DND-41 (cell line): Measurements from ENCODE around the gene LYRM4.

Experiments
- EZH2 ChIP-seq: IDR thresholded peaks from 3 replicates; pipeline ENCODE4 v1.6.1; 2012; ENCODE audit warnings: borderline replicate concordance, low read depth, mild to moderate bottlenecking, moderate library complexity, low read length, inconsistent platforms; ENCODE audit not compliant: severe bottlenecking
- TF ChIP-seq, protein P1 (sequence below): IDR thresholded peaks from 2 replicates; pipeline ENCODE4 v1.5.1; 2012; ENCODE audit warnings: borderline replicate concordance, low read length, moderate library complexity, mild to moderate bottlenecking; ENCODE audit not compliant: poor library complexity, severe bottlenecking; ENCODE audit errors: extremely low read depth

DNA sequence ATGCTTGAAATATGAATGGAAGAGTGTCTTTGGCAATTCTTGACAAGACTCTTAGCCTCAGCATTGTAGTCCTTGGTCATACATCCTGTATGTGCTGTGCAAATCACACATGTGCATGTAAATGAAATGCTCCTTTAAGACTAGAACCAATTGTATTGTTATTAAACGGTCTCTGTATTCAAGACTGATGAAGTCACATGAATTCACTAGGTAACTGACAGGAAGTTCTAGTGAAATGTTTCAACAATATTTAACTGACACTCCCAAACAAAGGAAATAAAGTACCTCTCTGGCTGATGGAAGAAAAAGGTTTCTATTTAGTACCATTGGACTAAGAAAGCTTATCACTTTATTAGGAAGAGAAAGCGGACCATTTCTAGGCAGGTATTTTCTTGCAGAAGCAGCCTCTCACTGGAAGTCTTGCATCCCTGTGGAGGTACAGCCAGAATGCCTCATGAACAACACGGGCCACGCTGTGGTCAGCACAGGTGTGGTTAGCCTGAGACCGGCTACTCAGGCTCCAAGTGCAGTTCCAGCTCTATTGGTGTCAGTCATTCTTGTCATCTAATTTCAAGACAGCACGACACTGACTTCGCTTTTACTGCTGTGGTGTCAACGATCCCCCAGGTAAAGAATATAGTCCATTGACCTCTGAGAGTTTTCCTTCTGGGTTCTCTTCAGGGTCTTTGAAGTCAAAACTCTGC is 158.3 kb downstream of the LYRM4 start:
- TF ChIP-seq, protein P1, sequence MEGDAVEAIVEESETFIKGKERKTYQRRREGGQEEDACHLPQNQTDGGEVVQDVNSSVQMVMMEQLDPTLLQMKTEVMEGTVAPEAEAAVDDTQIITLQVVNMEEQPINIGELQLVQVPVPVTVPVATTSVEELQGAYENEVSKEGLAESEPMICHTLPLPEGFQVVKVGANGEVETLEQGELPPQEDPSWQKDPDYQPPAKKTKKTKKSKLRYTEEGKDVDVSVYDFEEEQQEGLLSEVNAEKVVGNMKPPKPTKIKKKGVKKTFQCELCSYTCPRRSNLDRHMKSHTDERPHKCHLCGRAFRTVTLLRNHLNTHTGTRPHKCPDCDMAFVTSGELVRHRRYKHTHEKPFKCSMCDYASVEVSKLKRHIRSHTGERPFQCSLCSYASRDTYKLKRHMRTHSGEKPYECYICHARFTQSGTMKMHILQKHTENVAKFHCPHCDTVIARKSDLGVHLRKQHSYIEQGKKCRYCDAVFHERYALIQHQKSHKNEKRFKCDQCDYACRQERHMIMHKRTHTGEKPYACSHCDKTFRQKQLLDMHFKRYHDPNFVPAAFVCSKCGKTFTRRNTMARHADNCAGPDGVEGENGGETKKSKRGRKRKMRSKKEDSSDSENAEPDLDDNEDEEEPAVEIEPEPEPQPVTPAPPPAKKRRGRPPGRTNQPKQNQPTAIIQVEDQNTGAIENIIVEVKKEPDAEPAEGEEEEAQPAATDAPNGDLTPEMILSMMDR, result no peak
- TF ChIP-seq EZH2, result no peak
